GM21390 (cell line): ENCODE data around the gene COPS6.

Experiments used
- ATAC-seq: cut with Tn5 transposase; IDR thresholded peaks from one replicate; pipeline ENCODE4 v1.9.1; 2021; ENCODE audit not compliant: unreplicated experiment

The COPS6 gene

GRCh38 chr7:100088621-100089457 is at the start of gene COPS6:
TSS of gene COPS6 (plus strand) at chr7:100088969. CDS start at chr7:100088991, 22 bp downstream.
- no peak for ATAC-seq

DNA sequence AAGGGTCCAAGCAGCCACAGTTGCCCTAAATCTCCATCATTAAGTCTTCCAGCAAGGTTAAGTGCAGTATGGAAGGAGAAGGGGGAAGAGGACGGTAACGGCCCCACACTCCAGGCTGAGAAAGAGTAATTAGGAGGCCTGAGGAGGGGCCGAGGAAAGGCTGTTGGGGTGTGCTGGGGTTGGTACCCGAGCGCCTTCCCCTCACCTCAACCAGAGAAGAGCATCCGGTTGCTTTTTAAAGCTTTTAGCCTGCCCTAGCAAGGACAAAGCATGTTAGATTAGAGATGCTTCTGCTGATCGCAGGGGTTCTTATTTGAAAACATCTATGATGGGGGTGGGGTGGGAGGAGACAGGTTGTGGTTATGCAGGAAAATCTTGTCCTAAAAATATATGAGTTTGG is 48.2 kb upstream of the COPS6 start:
- no peak for ATAC-seq

GRCh38 chr7:100044718-100045117 is 44.1 kb upstream of the COPS6 start:
- ATAC-seq, result no peak

GRCh38 chr7:100048680-100049079 is 40.1 kb upstream of the COPS6 start:
- ATAC-seq, result no peak

DNA sequence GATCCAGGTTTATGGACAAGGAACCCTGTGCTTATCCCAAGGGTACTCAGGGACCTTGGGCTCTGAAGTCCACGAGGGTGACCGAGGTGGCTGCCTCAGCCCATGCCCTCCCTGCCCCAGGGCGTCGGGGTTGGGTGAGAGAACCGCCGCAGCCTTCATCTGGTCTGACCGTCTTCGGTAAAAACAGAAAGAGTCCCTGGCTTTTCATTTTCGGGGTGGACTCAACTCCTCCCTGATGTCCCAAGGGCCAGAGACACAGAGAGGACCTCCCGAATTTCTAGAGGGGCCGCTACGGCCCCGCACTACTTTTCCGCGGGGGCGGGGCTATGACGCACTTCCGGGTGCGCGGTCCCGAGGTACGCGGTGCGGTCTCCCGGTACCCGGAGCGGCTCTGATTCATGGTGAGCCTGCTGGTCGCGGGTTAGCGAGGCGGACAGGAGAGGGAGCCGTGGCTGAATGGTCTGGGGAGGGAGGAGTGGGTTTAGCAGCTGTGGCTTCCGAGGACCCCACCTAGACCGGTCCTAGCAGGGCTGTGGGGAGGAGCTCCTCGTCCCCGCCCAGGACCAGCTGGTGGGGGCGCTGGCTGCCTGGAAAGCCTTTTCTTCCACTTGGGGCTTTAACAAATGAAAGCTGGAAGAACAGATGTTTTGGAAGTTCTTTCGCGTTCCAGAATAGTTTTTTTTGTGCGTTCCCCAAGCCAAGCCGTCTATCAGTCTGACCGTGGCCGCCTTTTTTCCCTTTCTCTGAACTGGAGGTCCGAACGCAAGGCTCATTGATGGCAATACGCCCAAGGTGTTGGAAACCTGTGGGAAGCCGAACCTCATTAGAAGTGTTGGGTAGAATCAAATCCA is 39.1 kb upstream of the COPS6 start, which contains the start of gene ZSCAN21:
ZSCAN21 (plus strand) TSS at position 334 of the 851 bp plus-strand sequence. CDS start 7,233 bp downstream, outside the sequence.
- peak; percentile 82 for ATAC-seq

- no peak for ATAC-seq
Measured at GRCh38 chr7:100051611-100052010, 37.2 kb upstream of the COPS6 start.

DNA sequence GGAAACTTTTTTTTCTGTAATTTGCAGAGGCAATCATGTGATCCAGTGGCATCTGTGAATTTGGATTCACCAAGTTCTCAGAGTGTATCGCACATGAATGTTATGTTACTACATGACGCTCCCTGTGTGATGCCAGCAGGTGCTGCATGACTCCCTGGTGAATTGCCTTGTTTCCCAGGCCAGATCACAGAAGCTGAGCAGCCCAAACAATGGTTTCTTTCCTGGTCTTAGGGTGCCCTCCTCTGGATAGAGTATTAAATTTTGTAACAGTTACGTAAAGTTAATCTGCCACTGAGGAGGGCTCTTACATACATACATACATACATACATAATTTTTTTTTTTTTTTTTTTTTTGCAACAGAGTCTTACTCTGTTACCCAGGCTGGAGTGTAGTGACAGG is 35.6 kb upstream of the COPS6 start:
- ATAC-seq, result no peak

DNA sequence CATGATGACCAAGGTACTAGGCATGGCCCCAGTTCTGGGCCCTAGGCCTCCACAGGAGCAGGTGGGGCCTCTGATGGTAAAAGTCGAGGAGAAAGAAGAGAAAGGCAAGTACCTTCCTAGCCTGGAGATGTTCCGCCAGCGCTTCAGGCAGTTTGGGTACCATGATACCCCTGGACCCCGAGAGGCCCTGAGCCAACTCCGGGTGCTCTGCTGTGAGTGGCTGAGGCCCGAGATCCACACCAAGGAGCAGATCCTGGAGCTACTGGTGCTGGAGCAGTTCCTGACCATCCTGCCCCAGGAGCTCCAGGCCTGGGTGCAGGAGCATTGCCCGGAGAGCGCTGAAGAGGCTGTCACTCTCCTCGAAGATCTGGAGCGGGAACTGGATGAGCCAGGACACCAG is 31.8 kb upstream of the COPS6 start:
- no peak for ATAC-seq

DNA sequence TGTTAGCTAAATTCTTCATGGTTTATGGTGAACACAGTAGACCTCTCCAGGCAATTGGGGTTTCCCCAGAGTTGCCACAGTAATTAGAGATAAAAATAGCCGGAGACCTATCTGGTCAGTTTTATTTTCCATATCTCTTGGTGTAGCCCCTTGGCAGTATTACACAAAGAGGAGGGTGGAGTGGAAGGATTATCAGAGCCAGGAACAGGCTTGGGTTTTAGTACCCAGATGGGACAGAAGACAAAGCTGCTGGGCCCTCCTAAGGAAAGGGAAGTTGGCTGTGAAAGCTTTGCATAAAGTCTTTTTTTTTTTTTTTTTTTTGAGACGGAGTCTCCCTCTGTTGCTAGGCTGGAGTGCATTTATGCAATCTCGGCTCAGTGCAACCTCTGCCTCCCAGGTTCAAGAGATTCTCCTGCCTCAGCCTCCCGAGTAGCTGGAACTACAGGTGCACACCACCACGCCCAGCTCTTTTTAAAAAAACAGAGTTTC is 29.5 kb upstream of the COPS6 start:
- ATAC-seq, result no peak

DNA sequence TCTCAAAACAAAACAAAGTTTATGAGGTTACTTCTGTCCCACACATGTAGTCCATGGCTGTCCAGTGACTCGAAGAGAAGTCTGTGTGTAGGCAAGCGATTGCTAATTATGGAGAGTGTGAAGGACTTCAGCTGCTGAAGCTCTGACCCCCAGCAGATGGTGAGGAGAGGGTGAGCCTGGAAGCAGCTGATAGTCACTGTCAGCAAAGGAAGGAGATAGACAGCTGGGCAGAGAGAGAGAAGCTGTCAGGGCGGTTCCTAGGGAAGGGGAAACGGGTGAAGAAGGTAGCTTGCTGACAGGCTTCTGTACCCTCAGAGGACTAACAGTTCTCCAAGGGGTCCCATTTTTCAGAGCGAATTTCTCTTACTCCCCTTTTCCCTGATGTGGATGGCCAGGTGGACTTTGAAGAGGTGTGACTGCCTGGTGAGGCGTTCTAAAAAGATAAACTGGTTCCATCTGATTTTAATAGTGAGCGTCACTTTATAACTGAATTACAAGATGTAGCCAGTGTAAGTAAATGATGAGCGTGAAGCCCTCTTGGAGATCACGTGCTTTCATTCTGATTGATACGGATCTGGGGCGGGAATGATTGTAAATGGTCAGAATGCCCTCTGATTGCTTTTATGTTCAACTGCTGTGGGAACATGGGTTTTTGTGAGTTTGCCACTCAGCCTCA is 27.1 kb upstream of the COPS6 start:
- ATAC-seq, result no peak

GRCh38 chr7:100063376-100063775 is 25.4 kb upstream of the COPS6 start:
- ATAC-seq, result no peak

DNA sequence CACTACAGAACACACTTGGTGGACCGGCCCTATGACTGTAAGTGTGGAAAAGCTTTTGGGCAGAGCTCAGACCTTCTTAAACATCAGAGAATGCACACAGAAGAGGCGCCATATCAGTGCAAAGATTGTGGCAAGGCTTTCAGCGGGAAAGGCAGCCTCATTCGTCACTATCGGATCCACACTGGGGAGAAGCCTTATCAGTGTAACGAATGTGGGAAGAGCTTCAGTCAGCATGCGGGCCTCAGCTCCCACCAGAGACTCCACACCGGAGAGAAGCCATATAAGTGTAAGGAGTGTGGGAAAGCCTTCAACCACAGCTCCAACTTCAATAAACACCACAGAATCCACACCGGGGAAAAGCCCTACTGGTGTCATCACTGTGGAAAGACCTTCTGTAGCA is 24.6 kb upstream of the COPS6 start:
- no peak for ATAC-seq

DNA sequence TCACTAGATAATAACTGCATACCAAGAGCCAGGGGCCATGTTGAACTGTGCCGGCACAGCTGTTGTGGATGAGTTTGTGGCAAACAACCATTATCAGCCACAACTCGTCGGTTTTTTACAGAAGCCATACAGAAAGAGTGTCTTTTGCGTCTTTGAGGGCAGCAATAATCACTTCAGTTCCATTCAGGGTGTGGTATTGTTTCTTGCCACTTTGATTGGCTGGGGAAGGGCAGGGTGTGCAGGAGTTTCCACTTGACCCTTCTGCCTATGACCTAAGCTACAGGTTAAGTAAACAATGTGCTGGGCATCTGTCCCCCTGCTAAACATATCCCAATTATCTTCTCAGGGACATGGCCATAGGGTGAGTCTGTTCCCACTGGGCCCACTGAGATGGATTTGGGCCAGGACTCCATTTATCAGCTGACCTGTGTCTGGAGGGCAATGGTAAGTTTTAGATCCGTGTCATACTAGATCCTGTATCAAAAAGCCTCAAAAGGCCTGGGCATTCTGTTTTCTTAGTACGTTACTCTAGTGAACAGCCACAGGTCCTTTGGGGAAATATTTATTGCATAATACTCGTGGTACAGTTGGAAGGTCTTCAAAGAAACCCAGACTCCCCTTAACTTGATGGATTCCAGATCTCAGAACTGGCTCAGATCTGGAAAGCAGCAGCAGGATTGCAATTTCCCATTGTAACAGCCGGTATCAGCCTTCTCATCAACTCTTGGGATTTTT is 23.1 kb upstream of the COPS6 start:
- no peak for ATAC-seq

GRCh38 chr7:100066953-100067352 is 21.8 kb upstream of the COPS6 start:
- no peak for ATAC-seq

- ATAC-seq, result no peak
Measured at GRCh38 chr7:100069991-100070390, 18.8 kb upstream of the COPS6 start.

GRCh38 chr7:100071018-100071723 is 17.6 kb upstream of the COPS6 start:
- no peak for ATAC-seq

- ATAC-seq, result no peak
Measured at GRCh38 chr7:100072462-100072861, 16.3 kb upstream of the COPS6 start.

DNA sequence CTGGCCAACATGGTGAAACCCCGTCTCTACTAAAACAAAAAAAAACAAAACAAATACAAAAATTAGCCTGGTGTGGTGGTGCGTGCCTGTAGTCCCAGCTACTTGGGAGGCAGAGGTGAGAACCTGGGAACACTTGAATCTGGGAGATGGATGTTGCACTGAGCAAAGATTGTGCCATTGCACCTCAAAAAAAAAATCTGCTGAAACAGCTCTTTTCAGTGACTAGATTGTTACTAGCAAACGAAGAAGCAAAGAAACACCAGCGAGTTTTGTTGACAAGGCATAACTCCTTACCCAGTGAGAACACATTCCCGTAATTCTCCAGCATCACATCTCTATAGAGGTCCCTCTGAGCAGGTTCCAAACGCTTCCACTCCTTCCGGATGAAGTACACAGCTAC is 13.9 kb upstream of the COPS6 start:
- no peak for ATAC-seq

GRCh38 chr7:100075418-100075817 is 13.4 kb upstream of the COPS6 start:
- no peak for ATAC-seq

GRCh38 chr7:100077205-100077604 is 11.6 kb upstream of the COPS6 start:
- ATAC-seq, result no peak
